Testis (tissue), 2 donors: ENCODE results near the gene SEMA6C.

Experiments
- CTCF ChIP-seq, 3 experiments: fragments of 450-650 bp in 2 of 3; fragments of 200-600 bp in 1 of 3; sonication (generic) in 1 of 3; IDR thresholded peaks; one replicate each; pipeline ENCODE4 v1.5.1; 2016 to 2019; ENCODE audit warnings: antibody characterized with exemption in 3 of 3, mild to moderate bottlenecking in 2 of 3, moderate library complexity in 1 of 3
- POLR2A ChIP-seq: fragments of 450-650 bp; IDR thresholded peaks from one replicate; pipeline ENCODE4 v1.6.1; 2017; ENCODE audit warnings: antibody characterized with exemption, mild to moderate bottlenecking, moderate library complexity

- TF ChIP-seq POLR2A (no peak), CTCF (IDR thresholded peaks at IDR 0.05) (no peak)
Measured at GRCh38 chr1:151176514-151177045, 30.1 kb upstream of the SEMA6C start.
